Measurements from ENCODE around the gene SHC3. TPM values are rescaled to one million over a fixed set of nuclear protein-coding genes. Genes with fewer than 3 reads are reported as not detected.

The SHC3 gene
- total RNA-seq, 1 donor from 2014 or later, result 17.7 TPM

- peaks cover 8% of the 10 kb centered on the region for H3K4me1 Mint-ChIP-seq
- no peak overlapping the region for H3K27ac Mint-ChIP-seq (ENCODE audit: unreplicated experiment)
- H3K4me3 Mint-ChIP-seq, result no peak overlapping the region
- TF ChIP-seq CTCF (conservative IDR thresholded peaks at IDR 0.05), result no peak
- H3K36me3 Mint-ChIP-seq (ENCODE audit: low read depth), result peaks cover 16% of the 10 kb centered on the region
- H3K9me3 Mint-ChIP-seq, result no peaks in the 10 kb centered on the region
- DNase-seq (ENCODE audit: low read depth, low spot score), result no peak
- H3K27me3 Mint-ChIP-seq (ENCODE audit: low read depth), result no peaks in the 10 kb centered on the region
These were observed 129.0 kb downstream of the SHC3 start for GRCh38 chr9:89049646-89050045.

- no peak for DNase-seq (ENCODE audit: low read depth, low spot score)
- H3K4me1 Mint-ChIP-seq, result peaks cover 8% of the 10 kb centered on the region
- no peak overlapping the region for H3K27ac Mint-ChIP-seq (ENCODE audit: unreplicated experiment)
- no peak overlapping the region for H3K4me3 Mint-ChIP-seq
- H3K27me3 Mint-ChIP-seq (ENCODE audit: low read depth), result no peaks in the 10 kb centered on the region
- peaks cover 16% of the 10 kb centered on the region for H3K36me3 Mint-ChIP-seq (ENCODE audit: low read depth)
- no peak for TF ChIP-seq CTCF (conservative IDR thresholded peaks at IDR 0.05)
- H3K9me3 Mint-ChIP-seq, result no peaks in the 10 kb centered on the region
These were observed 130.0 kb downstream of the SHC3 start for GRCh38 chr9:89048616-89049015.

- Mint-ChIP-seq H3K27ac (ENCODE audit: unreplicated experiment) (no peak overlapping the region), H3K4me1 (peaks cover 8% of the 10 kb centered on the region), H3K36me3 (ENCODE audit: low read depth) (peaks cover 16% of the 10 kb centered on the region), H3K4me3 (no peak overlapping the region), H3K27me3 (ENCODE audit: low read depth) (no peaks in the 10 kb centered on the region), H3K9me3 (no peaks in the 10 kb centered on the region)
- no peak for DNase-seq (ENCODE audit: low read depth, low spot score)
- TF ChIP-seq CTCF (conservative IDR thresholded peaks at IDR 0.05), result no peak
These were observed 131.0 kb downstream of the SHC3 start for GRCh38 chr9:89047667-89048066.

- H3K27me3 Mint-ChIP-seq (ENCODE audit: low read depth), result no peaks in the 10 kb centered on the region
- peaks cover 16% of the 10 kb centered on the region for H3K36me3 Mint-ChIP-seq (ENCODE audit: low read depth)
- H3K4me3 Mint-ChIP-seq, result no peak overlapping the region
- H3K27ac Mint-ChIP-seq (ENCODE audit: unreplicated experiment), result no peak overlapping the region
- H3K4me1 Mint-ChIP-seq, result peaks cover 8% of the 10 kb centered on the region
- no peaks in the 10 kb centered on the region for H3K9me3 Mint-ChIP-seq
- no peak for DNase-seq (ENCODE audit: low read depth, low spot score)
- no peak for TF ChIP-seq CTCF (conservative IDR thresholded peaks at IDR 0.05)
These were observed 131.8 kb downstream of the SHC3 start for GRCh38 chr9:89046832-89047231.

GRCh38 chr9:89044881-89045280, 133.7 kb downstream of the SHC3 start:
- H3K9me3 Mint-ChIP-seq, result no peaks in the 10 kb centered on the region
- DNase-seq (ENCODE audit: low read depth, low spot score), result no peak
- H3K4me1 Mint-ChIP-seq, result no peaks in the 10 kb centered on the region
- peaks cover 14% of the 10 kb centered on the region for H3K36me3 Mint-ChIP-seq (ENCODE audit: low read depth)
- H3K4me3 Mint-ChIP-seq, result no peak overlapping the region
- no peak overlapping the region for H3K27ac Mint-ChIP-seq (ENCODE audit: unreplicated experiment)
- no peak for TF ChIP-seq CTCF (conservative IDR thresholded peaks at IDR 0.05)
- no peaks in the 10 kb centered on the region for H3K27me3 Mint-ChIP-seq (ENCODE audit: low read depth)

GRCh38 chr9:89044104-89044503, 134.5 kb downstream of the SHC3 start:
- no peak overlapping the region for H3K4me3 Mint-ChIP-seq
- no peak for TF ChIP-seq CTCF (conservative IDR thresholded peaks at IDR 0.05)
- peaks cover 12% of the 10 kb centered on the region for H3K36me3 Mint-ChIP-seq (ENCODE audit: low read depth)
- H3K9me3 Mint-ChIP-seq, result no peaks in the 10 kb centered on the region
- DNase-seq (ENCODE audit: low read depth, low spot score), result no peak
- no peak overlapping the region for H3K27ac Mint-ChIP-seq (ENCODE audit: unreplicated experiment)
- no peaks in the 10 kb centered on the region for H3K4me1 Mint-ChIP-seq
- no peaks in the 10 kb centered on the region for H3K27me3 Mint-ChIP-seq (ENCODE audit: low read depth)

Measured in neural crest cell (in vitro differentiated cells).